SK-N-SH (cell line): Measurements from ENCODE around the gene ZC3H10.

Source experiments
- CTCF ChIP-seq: fragments of 200-600 bp; sonication (generic); IDR thresholded peaks from 2 replicates; pipeline ENCODE4 v1.6.1; 2017; ENCODE audit warnings: antibody characterized with exemption, mild to moderate bottlenecking, moderate library complexity
- EZH2phosphoT487 ChIP-seq: fragments of 200-600 bp; sonication (generic); IDR thresholded peaks from 2 replicates; pipeline ENCODE4 v1.6.1; 2017; ENCODE audit warnings: low read depth, mixed run types, mild to moderate bottlenecking, antibody characterized with exemption, moderate library complexity, borderline replicate concordance
- FOXJ3 ChIP-seq: sonication (generic); formaldehyde crosslinking; IDR thresholded peaks from 2 replicates; pipeline ENCODE4 v1.5.1; 2020; ENCODE audit warnings: mild to moderate bottlenecking, missing genetic modification reagents
- MAX ChIP-seq: IDR thresholded peaks from 2 replicates; pipeline ENCODE4 v1.4.0; 2012; ENCODE audit warnings: low read depth
- POLR2AphosphoS5 ChIP-seq: IDR thresholded peaks from 2 replicates; pipeline ENCODE4 v1.6.1; 2012; ENCODE audit warnings: low read depth, low read length
- RAD21 ChIP-seq: IDR thresholded peaks from 2 replicates; pipeline ENCODE4 v1.6.1; 2012; ENCODE audit warnings: mild to moderate bottlenecking, low read length
- RCOR1 ChIP-seq: fragments of 150-350 bp; IDR thresholded peaks from 2 replicates; pipeline ENCODE4 v1.6.1; 2017; ENCODE audit warnings: antibody characterized with exemption, low read length
- REST ChIP-seq: IDR thresholded peaks from 2 replicates; pipeline ENCODE4 v1.6.1; 2012; ENCODE audit warnings: mild to moderate bottlenecking, low read depth, low read length, moderate library complexity
- USF2 ChIP-seq: fragments of 150-350 bp; IDR thresholded peaks from 2 replicates; pipeline ENCODE4 v1.6.1; 2017; ENCODE audit warnings: antibody characterized with exemption, low read length, low read depth, borderline replicate concordance

- TF ChIP-seq EZH2phosphoT487: no peak
- TF ChIP-seq CTCF: no peak
- TF ChIP-seq POLR2AphosphoS5: peak; percentile 99
- TF ChIP-seq FOXJ3 (CRISPR knock-in tag): no peak
- no peak; the same call in 1 of the 2 replicates for TF ChIP-seq RCOR1
- TF ChIP-seq REST: peak; percentile 77
- no peak for TF ChIP-seq USF2
- TF ChIP-seq RAD21: no peak
- no peak for TF ChIP-seq MAX
Measured at GRCh38 chr12:56158029-56158925, 40.2 kb downstream of the ZC3H10 start, which contains the start of gene MYL6.
